Ectodermal cell (in vitro differentiated cells): ENCODE measurements around the gene CHMP4B.

Experiments used
- H3K27ac ChIP-seq: 2 replicates; pipeline ENCODE4 v1.7.0; 2013; ENCODE audit warnings: mild to moderate bottlenecking, low read depth, low read length; ENCODE audit not compliant: insufficient read depth, poor library complexity, severe bottlenecking
- H3K27me3 ChIP-seq: 2 replicates; pipeline ENCODE4 v1.7.0; 2013; ENCODE audit warnings: mild to moderate bottlenecking, low read length; ENCODE audit not compliant: insufficient read depth, control insufficient read depth, poor library complexity, severe bottlenecking
- H3K36me3 ChIP-seq: one replicate; pipeline ENCODE4 v1.7.0; 2013; ENCODE audit warnings: low read length; ENCODE audit not compliant: control insufficient read depth, insufficient read depth
- H3K4me1 ChIP-seq: one replicate; pipeline ENCODE4 v1.7.0; 2013; ENCODE audit warnings: low read length; ENCODE audit not compliant: control insufficient read depth, insufficient read depth
- H3K4me3 ChIP-seq: 2 replicates; pipeline ENCODE4 v1.7.0; 2013; ENCODE audit warnings: low read depth, low read length, control low read depth; ENCODE audit not compliant: insufficient read depth
- H3K9me3 ChIP-seq: 2 replicates; pipeline ENCODE4 v1.7.0; 2013; ENCODE audit warnings: mild to moderate bottlenecking, low read length, moderate library complexity; ENCODE audit not compliant: control insufficient read depth
- WGBS, 2 experiments: methylation state at CpG; one replicate each; pipeline ENCODE4 v1.1.7; 2013; ENCODE audit warnings: missing lambda C conversion rate in 2 of 2; 5-methylcytosine and 5-hydroxymethylcytosine counted together

The CHMP4B gene

DNA sequence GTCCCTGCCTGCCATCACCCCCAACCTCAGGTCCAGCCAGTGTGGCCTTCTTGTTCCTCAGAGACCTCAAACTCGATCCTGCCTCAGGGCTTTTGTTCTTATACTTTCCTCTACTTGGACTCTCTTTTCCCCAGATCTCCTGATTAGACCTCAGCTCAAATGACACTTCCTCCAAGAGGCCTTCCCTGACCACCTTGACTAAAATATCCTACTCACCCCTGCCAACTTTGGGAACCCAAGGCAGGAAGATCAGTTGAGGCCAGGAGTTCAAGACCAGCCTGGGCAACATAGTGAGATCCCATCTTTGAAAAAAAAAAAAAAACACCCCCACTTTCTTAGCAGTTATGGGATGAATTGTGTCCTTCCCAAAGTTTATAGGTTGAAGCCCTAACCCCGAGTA lies 73.5 kb downstream of the CHMP4B start:
- no peaks in the 10 kb centered on the region for H3K4me1 ChIP-seq
- H3K36me3 ChIP-seq = no peaks in the 10 kb centered on the region
- 88 to 89% methylated on average over 2 of the region's 2 CpGs for WGBS, 2 experiments
- H3K27me3 ChIP-seq = no peaks in the 10 kb centered on the region
- H3K27ac ChIP-seq = no peak overlapping the region
- H3K9me3 ChIP-seq = no peaks in the 10 kb centered on the region
- no peak overlapping the region for H3K4me3 ChIP-seq

DNA sequence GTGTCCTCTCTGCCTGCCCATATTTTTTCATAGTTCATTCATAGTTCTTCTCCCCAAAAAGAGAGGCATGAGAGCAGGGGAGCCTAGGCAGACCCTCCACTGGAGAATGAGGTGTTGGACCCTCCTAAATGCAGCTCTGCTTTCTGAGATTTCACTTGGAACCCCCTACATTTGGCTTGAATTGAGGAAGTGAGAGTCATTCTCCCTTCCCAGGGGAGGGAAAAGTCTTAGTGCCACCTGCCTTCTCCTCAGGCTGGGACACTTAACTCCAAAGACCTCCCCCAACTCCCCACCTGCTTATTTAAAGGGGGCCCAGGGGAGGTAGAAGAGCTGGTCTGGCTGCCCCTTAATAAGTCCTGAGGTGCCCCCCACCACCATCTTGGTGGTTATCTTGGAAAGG lies 78.2 kb downstream of the CHMP4B start:
- H3K27ac ChIP-seq = no peak overlapping the region
- H3K4me3 ChIP-seq = no peak overlapping the region
- no peaks in the 10 kb centered on the region for H3K27me3 ChIP-seq
- H3K4me1 ChIP-seq = no peaks in the 10 kb centered on the region
- H3K36me3 ChIP-seq = no peaks in the 10 kb centered on the region
- no peaks in the 10 kb centered on the region for H3K9me3 ChIP-seq

DNA sequence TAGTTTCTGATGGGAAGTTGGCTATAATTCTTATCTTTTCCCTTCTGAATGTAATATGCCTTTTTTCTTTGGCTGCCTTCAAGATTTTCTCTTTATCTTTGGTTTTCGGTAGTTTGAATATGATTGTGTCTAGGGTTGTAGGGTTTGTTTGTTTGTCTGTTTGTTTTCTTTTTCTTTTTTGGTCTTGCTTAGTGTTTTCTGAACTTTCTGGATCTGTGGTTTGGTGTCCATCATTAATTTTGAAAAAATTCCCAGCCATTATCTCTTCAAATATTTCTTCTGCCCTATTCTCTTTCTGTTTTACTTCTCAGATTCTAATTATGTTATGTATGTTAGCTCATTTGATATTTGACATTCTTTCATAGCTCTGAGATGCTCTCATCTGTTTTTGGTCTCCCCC lies 79.4 kb downstream of the CHMP4B start:
- H3K27me3 ChIP-seq = no peaks in the 10 kb centered on the region
- no peaks in the 10 kb centered on the region for H3K9me3 ChIP-seq
- no peaks in the 10 kb centered on the region for H3K4me1 ChIP-seq
- H3K36me3 ChIP-seq = no peaks in the 10 kb centered on the region
- no peak overlapping the region for H3K27ac ChIP-seq
- 60 to 100% methylated on average over 1 of the region's 1 CpG for WGBS, 2 experiments
- no peak overlapping the region for H3K4me3 ChIP-seq

DNA sequence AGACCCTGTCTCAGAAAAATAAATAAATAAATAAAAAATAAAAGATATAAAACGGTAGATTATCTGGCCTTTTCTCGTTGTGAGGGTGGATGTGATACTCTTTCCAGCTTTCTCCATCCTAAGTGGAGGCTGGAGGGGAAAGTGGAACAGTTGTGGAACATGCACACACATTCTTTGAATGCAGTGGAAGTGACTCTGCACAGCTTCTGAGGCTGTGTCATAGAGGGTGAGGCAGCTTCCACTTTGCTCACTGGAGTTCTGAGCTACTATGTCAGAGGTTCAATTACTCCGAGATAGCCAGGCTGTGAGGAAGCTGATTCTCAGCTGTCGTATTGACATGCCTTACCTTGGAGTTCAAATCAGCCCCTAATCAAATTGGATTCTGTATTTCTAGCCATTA lies 82.2 kb downstream of the CHMP4B start:
- no peak overlapping the region for H3K4me3 ChIP-seq
- WGBS, 2 experiments = 96 to 97% methylated on average over 4 of the region's 4 CpGs
- H3K4me1 ChIP-seq = no peaks in the 10 kb centered on the region
- H3K27ac ChIP-seq = no peak overlapping the region
- no peaks in the 10 kb centered on the region for H3K9me3 ChIP-seq
- no peaks in the 10 kb centered on the region for H3K27me3 ChIP-seq
- no peaks in the 10 kb centered on the region for H3K36me3 ChIP-seq

DNA sequence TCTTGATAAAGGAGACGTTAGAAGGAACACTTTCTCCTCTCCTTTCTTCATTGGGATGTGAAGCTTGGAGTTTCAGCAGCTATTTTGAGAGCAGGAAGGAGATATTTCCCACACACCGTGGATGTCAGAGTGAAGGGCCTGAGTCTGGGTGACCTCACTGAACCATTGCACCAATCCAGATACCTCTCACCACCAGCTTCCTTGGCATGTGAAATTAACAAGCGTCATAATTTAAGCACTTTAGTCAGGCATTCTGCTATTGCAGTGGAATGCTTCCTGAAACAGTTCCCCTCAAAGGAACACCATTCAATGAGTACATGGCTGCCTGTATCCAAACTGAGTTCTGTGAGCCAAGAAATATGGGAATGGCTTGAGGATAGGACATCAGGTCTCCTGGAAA lies 83.7 kb downstream of the CHMP4B start:
- WGBS, 2 experiments = 93 to 96% methylated on average over 3 of the region's 3 CpGs
- no peaks in the 10 kb centered on the region for H3K36me3 ChIP-seq
- no peaks in the 10 kb centered on the region for H3K4me1 ChIP-seq
- no peak overlapping the region for H3K27ac ChIP-seq
- H3K4me3 ChIP-seq = no peak overlapping the region
- no peaks in the 10 kb centered on the region for H3K27me3 ChIP-seq
- H3K9me3 ChIP-seq = no peaks in the 10 kb centered on the region

DNA sequence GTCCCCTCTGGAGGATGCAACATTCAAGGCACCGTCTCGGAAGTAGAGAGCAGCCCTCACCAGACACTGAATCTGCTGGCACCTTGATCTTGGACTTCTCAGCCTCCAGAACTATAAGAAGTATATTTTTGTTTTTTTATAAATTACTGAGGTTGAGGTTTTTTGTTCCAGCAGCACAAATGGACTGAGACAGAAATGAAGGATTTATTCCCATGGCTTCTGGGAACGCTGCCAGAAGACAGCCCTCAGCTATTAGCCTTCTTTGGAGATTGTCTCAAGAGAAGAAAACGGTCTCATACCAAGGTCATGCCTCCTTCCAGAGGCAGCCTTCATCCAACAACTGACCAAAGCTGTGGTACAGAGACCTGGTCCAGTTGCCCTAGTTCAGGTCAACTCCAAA lies 85.4 kb downstream of the CHMP4B start:
- Histone ChIP-seq H3K27ac (no peak overlapping the region), H3K9me3 (no peaks in the 10 kb centered on the region), H3K4me3 (no peak overlapping the region), H3K4me1 (peaks cover 13% of the 10 kb centered on the region), H3K27me3 (no peaks in the 10 kb centered on the region), H3K36me3 (no peaks in the 10 kb centered on the region)
- WGBS, 2 experiments = 94 to 95% methylated on average over 4 of the region's 4 CpGs

DNA sequence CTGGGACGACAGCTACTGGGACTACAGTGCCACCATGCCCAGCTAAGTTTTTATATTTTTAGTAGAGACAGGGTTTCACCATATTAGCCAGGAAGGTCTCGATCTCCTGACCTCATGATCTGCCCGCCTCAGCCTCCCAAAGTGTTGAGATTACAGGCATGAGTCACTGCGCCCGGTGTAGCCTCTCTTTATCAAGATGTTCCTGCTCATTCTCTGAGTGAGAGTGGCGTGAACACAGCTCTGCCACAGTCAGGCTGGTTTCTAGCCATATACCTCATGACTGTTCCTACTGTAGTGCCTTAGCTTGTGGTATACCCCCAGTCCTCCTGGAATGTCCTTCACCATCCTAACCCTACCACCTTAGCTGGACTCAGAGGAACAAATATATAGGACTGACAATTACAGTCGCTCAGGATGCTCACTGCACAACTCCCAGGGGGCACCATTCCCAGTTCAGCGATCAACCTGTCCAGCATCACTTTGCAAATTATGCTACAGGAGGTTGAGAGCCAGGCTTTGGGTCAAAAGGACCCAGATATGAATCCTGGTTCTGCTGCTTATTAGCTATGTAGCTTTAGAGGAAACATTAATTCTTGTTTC lies 86.3 kb downstream of the CHMP4B start:
- Histone ChIP-seq H3K36me3 (no peaks in the 10 kb centered on the region), H3K4me1 (peaks cover 19% of the 10 kb centered on the region), H3K27me3 (no peaks in the 10 kb centered on the region), H3K4me3 (no peak overlapping the region), H3K27ac (no peak overlapping the region), H3K9me3 (no peaks in the 10 kb centered on the region)
- WGBS, 2 experiments = 80 to 84% methylated on average over 8 of the region's 8 CpGs

DNA sequence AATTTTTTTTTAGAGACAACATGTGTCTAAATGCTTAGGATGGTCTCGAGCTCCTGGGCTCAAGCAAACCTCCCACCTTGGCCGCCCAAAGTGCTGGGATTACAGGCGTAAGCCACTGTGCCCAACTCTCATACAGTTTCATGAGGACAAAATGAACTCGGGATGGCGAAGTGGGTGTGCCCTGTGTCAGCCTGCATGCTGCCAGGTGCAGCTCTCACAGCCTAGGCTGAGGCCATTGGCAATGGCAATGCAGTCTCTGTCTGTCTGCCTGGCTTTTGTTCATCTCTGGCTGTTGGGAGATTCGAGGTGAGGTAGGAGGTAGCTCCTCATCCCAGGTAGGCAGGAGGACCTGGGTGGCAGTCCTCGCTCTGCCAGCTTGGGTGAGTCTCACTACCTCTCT lies 88.0 kb downstream of the CHMP4B start:
- no peak overlapping the region for H3K4me3 ChIP-seq
- 94 to 95% methylated on average over 7 of the region's 7 CpGs for WGBS, 2 experiments
- H3K9me3 ChIP-seq = no peaks in the 10 kb centered on the region

DNA sequence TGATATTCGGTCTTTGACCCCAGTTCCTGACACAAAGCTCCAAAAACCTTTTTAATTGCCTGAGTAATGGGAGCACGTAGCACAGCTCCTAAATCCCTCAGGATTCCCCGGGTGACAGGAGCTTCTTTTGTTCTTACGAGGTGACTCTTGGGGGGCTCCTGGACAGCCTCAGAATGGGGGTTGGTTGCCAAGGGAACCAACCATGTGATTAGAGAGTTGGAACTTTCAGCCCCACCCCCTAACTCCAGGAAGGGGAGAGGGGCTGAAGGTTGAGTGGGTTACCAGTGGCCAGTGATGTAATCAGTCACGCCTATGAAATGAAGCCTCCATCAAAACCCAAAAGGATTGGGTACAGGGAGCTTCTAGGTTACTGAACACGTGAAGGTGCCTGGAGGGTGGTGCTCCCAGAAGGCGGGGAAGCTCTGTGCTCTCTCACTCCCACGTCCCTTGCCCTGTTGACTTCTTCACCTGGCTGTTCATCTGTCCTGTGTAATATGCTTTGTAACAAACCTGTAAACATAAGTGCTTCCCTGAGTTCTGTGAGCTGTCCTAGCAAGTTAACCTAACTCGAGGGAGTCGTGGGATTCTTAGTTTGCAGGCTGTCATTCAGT lies 89.5 kb downstream of the CHMP4B start:
- no peaks in the 10 kb centered on the region for H3K27me3 ChIP-seq
- no peaks in the 10 kb centered on the region for H3K9me3 ChIP-seq
- WGBS, 2 experiments = 45 to 51% methylated on average over 10 of the region's 10 CpGs
- peak overlapping the region; percentile 70 for H3K27ac ChIP-seq
- peaks cover 19% of the 10 kb centered on the region for H3K4me1 ChIP-seq
- no peaks in the 10 kb centered on the region for H3K36me3 ChIP-seq
- H3K4me3 ChIP-seq = no peak overlapping the region

More for the DNA sequence above, 88.0 kb downstream of the CHMP4B start:
- H3K27ac ChIP-seq = no peak overlapping the region
- no peaks in the 10 kb centered on the region for H3K27me3 ChIP-seq
- no peaks in the 10 kb centered on the region for H3K36me3 ChIP-seq
- peaks cover 19% of the 10 kb centered on the region for H3K4me1 ChIP-seq

DNA sequence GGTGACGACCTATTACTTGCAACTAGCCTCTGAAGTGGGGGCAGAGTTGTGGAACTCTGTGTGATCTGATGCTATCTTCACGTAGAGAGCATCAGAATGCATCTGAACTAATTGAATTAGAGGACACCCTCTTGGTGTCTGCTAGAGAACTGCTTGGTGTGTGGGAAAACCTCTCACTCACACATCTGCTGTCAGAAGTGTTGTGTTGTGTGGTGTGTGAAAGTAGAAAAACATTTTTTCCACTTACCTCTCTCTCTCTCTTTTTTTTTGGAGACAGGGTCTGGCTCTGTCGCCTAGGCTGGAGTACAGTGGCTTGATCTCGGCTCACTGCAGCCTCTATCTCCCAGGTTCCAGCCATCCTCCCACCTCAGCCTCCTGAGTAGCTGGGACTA lies 90.0 kb downstream of the CHMP4B start:
- Histone ChIP-seq H3K9me3 (no peaks in the 10 kb centered on the region), H3K27me3 (no peaks in the 10 kb centered on the region), H3K4me1 (peaks cover 19% of the 10 kb centered on the region), H3K27ac (peak overlapping the region; percentile 70), H3K4me3 (no peak overlapping the region), H3K36me3 (no peaks in the 10 kb centered on the region)
- 73 to 79% methylated on average over 4 of the region's 4 CpGs for WGBS, 2 experiments

DNA sequence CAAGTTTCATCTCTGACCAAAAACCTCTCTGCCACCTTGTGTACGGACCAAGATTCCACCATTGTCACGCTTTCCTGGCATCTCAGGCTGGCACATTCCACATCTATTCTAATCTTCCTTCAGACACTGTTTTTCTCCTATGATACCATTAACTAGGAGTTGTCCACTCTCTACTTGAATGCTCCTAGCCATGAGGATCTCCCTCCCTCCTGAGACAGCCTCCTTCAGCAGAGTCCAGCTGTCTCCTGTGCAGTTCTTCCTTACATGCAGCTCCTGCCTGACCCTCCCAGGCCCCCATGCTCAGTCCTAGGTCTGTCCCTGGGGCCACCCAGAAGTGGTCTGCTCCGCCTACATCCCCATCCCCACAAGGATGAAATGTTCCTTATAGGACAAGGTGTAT lies 90.9 kb downstream of the CHMP4B start:
- Histone ChIP-seq H3K4me3 (no peak overlapping the region), H3K4me1 (peaks cover 19% of the 10 kb centered on the region), H3K36me3 (no peaks in the 10 kb centered on the region), H3K27me3 (no peaks in the 10 kb centered on the region), H3K27ac (no peak overlapping the region), H3K9me3 (no peaks in the 10 kb centered on the region)
- WGBS, 2 experiments = 92 to 96% methylated on average over 3 of the region's 3 CpGs
